ENCODE data around the gene SLCO4C1.

- no peak for TF ChIP-seq CTCF (IDR thresholded peaks at IDR 0.05)
- TF ChIP-seq POLR2A (IDR thresholded peaks at IDR 0.05) = no peak
Measured at GRCh38 chr5:102307232-102307631, 11.1 kb upstream of the SLCO4C1 start.
